Adipose tissue (tissue), 3 donors: ENCODE results near the gene HES1. TPM values are rescaled to one million over a fixed set of nuclear protein-coding genes. Genes with fewer than 3 reads are reported as not detected.

Source experiments
- H3K27ac ChIP-seq: one replicate; pipeline ENCODE4 v1.5.1; 2013; ENCODE audit warnings: low read depth, low read length
- WGBS, 3 donors: extraction: QIAGEN DNeasy Blood & Tissue Kit; methylation state at CpG; one replicate each; pipeline ENCODE4 v1.1.7; 2013; 5-methylcytosine and 5-hydroxymethylcytosine counted together
- polyA plus RNA-seq, 3 donors: library from polyadenylated mRNA; stranded (reverse); fragments of 200-250 nt; gene quantifications; one replicate each; pipeline ENCODE4 v1.2.3, GENCODE V29; 2013
- donor health status: healthy with polysubstance abuse.
- donor health status: Bipolar disorder and iron deficiency.
- donor health status: healthy.

The HES1 gene
- polyA plus RNA-seq, 3 donors: 16.0 to 39.1 (median 17.4) TPM

GRCh38 chr3:194158942-194159439, 23.0 kb downstream of the HES1 start:
- H3K27ac ChIP-seq: no peak overlapping the region
- WGBS, 3 donors: 41 to 93% (median 90%) methylated on average over 3 of the region's 3 CpGs

- no peak overlapping the region for H3K27ac ChIP-seq
- 94 to 96% (median 95%) methylated on average over 4 of the region's 4 CpGs for WGBS, 3 donors
These were observed 24.2 kb downstream of the HES1 start for GRCh38 chr3:194160158-194160557.

- 46 to 73% (median 67%) methylated on average over 15 of the region's 15 CpGs for WGBS, 3 donors
- no peak overlapping the region for H3K27ac ChIP-seq
These were observed 25.4 kb downstream of the HES1 start for GRCh38 chr3:194161131-194162045.

GRCh38 chr3:194162070-194162678, 26.2 kb downstream of the HES1 start:
- WGBS, 3 donors: 91 to 92% (median 92%) methylated on average over 10 of the region's 10 CpGs
- no peak overlapping the region for H3K27ac ChIP-seq

GRCh38 chr3:194162817-194163584, 27.1 kb downstream of the HES1 start:
- 92 to 97% (median 96%) methylated on average over 6 of the region's 6 CpGs for WGBS, 3 donors
- no peak overlapping the region for H3K27ac ChIP-seq

DNA sequence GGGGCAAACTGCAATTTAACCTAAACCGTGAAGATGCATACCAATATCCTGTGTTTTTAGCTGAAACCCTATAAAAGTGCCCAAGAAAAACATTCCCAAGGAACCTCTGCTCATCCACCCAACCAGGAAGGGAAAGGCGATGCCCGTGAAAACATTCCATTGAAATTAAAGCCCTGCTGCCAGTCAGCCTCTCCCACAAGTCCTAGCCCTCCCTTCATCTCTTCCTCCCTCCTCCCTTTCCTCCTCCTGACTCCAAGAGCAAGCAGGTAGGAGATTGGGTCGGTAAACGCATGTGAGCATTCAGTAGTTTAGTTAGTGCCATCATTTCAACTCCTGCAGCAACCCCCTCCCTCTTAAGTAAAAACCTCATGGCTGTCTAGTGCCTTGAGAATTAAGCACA, 27.7 kb downstream of the HES1 start:
- H3K27ac ChIP-seq: no peak overlapping the region
- WGBS, 3 donors: 78 to 86% (median 81%) methylated on average over 5 of the region's 5 CpGs

DNA sequence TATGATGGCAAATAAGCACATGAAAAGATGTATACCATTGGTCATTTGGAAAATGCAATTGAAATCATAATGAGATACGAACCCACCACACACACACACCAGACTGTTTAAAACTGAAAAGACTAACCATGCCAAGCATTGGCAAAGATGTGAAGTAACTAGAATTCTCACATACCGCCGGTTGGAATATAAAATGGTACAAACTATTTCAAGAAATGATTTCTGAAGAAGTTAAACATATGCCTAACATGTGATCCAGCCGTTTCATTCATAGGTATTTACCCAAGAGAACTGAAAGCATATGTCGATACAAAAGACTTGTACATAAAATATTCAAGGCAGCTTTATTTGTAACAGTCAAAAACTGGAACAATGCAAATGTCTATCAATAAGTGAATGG, 28.9 kb downstream of the HES1 start:
- WGBS, 3 donors: 83 to 92% (median 91%) methylated on average over 5 of the region's 5 CpGs

GRCh38 chr3:194165271-194166018, 29.5 kb downstream of the HES1 start:
- H3K27ac ChIP-seq: no peak overlapping the region
- 81 to 83% (median 82%) methylated on average over 7 of the region's 7 CpGs for WGBS, 3 donors

More for the DNA sequence above, 28.9 kb downstream of the HES1 start:
- no peak overlapping the region for H3K27ac ChIP-seq

DNA sequence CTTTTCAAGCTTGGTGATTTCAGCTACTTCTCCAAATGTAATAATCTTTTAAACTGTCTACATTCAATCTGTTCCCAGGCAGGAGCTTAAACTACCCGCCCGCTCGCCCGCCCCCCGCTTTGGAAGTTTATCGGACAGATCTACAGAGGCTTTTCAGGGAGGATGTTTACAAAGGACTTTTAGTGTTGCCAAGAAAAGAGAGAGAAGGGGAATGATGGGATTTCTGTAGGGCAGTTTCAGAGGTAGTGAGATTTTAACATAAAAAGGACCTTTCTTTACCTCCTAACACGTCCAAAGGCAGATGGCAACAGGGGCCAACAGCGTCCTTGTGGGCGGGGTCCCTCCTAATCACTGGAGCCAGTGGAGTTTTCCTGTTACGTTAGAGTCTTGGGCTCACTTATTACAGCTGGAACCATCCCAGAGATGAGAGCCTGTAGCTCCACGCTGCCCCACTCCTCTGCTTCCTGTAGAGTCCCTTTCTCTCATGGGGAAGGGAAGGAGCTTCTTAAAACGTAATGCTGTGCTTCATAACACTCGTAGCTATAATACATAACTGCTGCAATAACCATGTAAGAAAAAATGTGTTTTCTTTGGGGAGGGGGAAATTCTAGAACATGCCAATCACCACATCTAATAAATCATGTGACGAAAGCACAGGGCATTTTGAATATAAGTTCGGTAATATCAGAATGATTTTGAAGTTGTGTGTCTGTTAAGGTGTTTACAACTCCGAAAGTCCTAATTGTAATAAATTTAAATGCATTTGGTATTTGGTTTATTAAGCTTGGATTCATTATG, 30.9 kb downstream of the HES1 start:
- WGBS, 3 donors: 25 to 38% (median 30%) methylated on average over 16 of the region's 16 CpGs
- no peak overlapping the region for H3K27ac ChIP-seq

GRCh38 chr3:194167480-194168282, 31.7 kb downstream of the HES1 start:
- no peak overlapping the region for H3K27ac ChIP-seq
- 44 to 72% (median 49%) methylated on average over 5 of the region's 5 CpGs for WGBS, 3 donors

DNA sequence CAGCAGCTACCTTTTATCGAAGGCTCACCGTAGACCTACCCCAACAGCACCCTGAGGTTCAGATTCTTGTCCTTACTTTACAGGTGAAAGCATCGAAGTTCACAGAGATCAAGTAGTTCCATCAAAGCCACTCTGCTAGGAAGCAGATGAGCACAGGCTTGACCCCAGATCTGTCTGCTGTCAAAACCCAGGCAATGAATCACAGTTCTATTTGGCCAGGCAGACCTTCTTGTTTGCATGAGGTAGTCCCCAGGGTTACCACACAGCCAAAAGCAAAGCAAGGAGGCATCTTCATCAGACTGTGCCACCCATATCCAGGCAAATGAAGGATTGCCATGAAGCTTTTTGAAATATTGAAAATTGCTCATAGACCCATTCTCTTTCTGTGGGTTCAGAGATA, 33.0 kb downstream of the HES1 start:
- 92% methylated on average over 3 of the region's 3 CpGs for WGBS, 3 donors
- no peak overlapping the region for H3K27ac ChIP-seq

- 82 to 86% (median 84%) methylated on average over 10 of the region's 10 CpGs for WGBS, 3 donors
- no peak overlapping the region for H3K27ac ChIP-seq
These were observed 33.6 kb downstream of the HES1 start for GRCh38 chr3:194169595-194169994.

- WGBS, 3 donors: 54 to 69% (median 60%) methylated on average over 2 of the region's 2 CpGs
- no peak overlapping the region for H3K27ac ChIP-seq
These were observed 34.8 kb downstream of the HES1 start for GRCh38 chr3:194170793-194171192.

DNA sequence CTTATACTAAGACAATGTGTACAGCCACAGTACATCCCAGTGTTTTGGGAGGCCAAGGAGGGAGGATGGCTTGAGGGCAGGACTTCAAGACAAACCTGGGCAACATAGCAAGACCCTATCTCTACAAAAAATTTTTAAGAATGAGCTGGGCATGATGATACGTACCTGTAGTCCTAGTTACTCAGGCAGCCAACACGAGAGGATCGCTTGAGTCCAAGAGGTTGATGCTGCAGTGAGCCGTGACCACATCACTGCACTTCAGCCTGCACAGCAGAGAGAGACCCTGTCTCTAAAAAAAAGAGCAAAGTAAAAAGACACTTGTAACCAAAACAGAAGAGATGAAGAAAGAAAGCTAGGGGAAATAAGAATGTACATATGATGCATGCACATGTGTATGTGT, 38.5 kb downstream of the HES1 start:
- H3K27ac ChIP-seq: no peak overlapping the region
- WGBS, 3 donors: 91 to 97% (median 95%) methylated on average over 4 of the region's 4 CpGs

- 95 to 98% (median 96%) methylated on average over 6 of the region's 6 CpGs for WGBS, 3 donors
- no peak overlapping the region for H3K27ac ChIP-seq
These were observed 39.0 kb downstream of the HES1 start for GRCh38 chr3:194174980-194175379.

DNA sequence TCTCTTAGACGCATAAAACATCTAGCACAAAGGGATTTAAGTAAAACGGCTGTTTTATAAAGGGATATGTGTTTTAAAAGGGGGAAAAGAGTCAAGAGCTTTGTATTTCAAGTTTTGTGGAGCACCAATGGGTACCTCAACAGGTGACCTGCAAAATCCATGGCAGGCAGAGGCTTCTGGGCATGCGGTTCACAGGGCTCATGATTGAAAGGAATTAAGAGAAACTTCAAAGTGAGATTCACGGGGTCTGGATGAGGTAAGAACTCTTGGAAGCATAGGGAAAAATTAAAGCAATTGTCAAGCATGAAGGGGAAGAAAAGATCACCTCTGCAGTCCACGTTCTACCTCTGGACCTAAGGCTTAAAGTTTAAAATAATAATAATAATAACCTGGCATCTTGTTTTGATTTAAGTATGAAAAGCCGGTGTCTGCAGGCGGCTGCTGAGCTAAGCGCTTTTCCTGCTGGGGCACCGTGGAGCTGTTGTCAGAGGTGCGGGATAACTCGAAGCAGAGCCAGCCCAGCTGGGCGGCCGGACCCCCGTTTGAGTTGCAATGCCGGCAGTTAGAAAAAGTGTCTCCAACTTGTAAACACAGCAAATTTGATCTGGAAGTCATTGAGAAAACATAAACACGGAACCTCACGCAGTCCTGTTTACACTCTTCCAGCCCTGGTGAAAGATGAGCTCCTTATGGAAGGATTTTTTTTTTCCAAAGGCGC, 40.5 kb downstream of the HES1 start:
- H3K27ac ChIP-seq: no peak overlapping the region
- WGBS, 3 donors: 63 to 78% (median 75%) methylated on average over 18 of the region's 18 CpGs
